GM19438 (cell line): ENCODE measurements around the gene CLIP1.
"Not testable (repeated sequence)": the region's sequence is repeated elsewhere in the genome, so short reads cannot be mapped to it uniquely, and the experiment has no call there.

Experiments
- ATAC-seq: cut with Tn5 transposase; IDR thresholded peaks from one replicate; pipeline ENCODE4 v1.9.1; 2021; ENCODE audit warnings: low read depth; ENCODE audit not compliant: unreplicated experiment

Gene CLIP1

DNA sequence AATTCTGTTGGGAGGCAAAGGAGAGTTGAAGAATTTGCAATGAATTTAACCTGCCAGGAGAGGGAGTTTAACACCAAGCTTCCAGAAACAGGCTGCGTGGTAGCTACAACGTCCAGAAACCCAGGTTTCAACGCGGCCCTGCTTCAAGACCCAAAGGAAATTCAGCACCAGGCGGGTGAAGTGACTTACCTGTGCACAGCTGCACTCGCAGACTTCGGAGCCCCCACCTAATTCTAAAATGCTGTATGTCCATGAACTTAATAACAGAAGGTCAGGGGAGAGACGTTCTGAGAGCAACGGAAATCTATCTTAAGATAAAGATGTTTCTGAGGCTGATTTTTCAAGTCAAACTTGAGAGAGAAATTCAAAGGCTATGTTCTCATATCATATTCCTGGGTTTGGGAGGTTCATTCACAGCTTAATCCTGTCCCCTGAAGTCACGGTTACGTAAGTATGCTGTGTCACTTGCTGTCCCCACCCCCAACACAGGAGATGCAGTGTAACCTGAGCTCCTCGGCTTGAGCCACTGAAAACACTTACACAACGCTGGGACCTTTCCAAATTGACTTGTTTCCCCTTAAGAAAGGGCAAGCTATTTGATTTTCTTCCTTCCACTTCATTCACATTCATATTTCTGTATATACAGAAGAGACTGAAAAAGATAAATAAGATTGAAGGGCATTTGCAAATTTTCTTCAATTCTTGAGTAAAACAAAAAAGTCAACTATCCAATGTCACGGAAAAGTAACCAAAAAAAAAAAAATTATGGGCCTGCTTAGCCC is 22.7 kb downstream of the CLIP1 start:
- ATAC-seq: no peak

DNA sequence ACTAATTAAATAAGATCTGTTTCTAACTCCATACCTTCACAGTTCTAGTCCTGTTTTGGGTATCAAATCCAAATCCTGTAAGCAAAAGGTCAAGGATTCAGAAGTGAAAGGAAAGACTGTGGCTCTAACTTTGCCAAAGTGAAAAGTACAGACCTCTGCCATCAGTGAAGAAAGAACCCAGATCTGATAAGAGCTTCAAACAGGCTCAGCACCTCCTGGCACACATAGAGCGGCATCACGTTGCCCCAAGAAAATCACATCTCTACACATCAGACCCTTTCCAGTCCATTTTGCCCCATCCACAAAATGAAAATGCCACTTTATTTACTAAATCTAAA is 23.2 kb downstream of the CLIP1 start:
- ATAC-seq: no peak

DNA sequence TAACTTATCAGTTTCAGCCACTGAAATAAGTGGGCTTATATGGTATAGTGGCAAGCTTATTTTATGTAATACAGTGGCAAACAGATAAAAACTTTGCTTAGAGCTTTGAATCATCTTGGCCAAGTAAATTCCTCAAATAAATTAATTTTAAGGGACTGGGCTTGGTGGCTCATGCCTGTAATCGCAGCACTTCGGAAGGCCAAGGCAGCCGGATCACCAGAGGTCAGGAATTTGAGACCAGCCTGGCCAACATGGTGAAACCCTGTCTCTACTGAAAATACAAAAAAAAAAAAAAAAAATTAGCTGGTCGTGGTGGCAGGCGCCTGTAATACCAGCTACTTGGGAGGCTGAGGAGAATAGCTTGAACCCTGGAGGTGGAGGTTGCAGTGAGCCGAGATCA is 24.5 kb downstream of the CLIP1 start:
- not testable (repeated sequence) for ATAC-seq

DNA sequence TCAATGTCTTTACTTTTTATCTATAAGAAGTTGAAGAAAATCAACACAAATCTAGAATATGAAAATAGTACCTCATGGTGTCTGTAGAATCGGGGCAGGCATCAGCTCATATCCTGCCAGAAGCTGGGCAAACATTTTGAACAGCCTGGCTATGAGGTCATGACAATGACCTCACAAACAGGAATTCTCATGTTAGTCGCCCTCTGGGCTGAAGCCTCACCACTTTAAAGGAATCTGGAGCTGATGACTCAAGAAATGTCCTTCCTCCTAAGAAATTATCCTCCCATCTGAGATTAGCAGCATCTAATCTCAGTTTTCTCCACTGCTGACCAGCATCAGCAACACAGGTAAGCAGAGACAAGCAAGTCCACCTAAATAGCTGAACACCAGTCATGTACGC is 27.1 kb downstream of the CLIP1 start:
- ATAC-seq: no peak

DNA sequence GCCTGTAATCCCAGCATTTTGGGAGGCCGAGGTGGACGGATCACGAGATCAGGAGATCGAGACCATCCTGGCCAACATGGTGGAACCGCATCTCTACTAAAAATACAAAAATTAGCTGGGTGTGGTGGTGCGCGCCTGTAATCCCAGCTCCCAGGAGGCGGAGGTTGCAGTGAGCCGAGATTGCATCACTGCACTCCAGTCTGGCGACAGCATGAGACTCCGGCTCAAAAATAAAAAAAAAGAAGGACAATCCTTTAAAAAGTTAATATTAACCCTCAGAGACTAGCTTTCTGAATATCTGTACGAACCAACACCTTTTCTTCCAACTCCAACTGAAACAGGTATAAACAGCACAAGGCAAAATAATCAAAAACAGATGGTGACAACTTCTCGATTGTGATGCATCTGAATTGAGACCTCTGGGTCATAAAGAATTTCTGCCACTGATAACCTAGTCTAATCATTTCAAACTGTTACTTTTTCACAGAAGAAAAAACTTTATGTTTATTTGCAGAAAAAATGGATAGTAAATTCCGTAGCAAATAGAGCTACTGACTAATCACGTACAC is 27.8 kb downstream of the CLIP1 start:
- ATAC-seq: no peak

DNA sequence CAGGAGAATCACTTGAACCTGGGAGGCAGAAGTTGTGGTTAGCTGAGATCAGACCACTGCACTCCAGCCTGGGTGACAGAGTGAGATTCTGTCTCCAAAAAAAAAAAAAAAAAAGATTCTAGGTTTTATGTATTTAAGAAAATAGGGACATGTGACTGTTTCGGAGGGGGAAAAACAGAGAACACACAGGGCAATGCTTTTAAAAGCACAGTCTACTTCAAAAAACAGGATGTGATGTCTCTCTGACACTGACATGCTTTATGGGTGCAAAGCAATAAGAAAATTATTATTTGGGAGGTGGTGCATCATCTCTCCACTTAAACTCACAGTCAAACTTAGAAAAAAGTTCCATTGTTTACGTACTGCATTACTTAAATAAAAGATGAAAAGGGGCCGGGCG is 28.7 kb downstream of the CLIP1 start:
- no peak for ATAC-seq

DNA sequence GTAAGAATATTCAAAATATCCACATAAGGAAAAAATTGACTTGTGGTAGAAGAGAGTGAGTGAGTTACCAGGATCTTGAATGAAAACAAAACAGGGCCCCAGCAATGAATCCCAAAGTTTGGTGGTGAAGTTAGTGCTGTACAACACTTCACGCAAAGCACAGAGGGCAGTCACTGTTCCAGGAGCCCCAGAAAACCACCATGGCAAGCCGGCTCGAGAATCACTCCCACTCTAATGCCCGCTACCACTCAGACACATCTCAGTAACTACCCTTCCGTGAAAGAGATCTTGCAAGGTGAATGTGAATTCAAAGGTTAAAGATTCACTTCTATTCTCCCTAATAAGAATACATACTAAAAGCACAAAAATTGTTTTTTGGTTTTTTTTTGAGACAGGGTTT is 30.1 kb downstream of the CLIP1 start:
- ATAC-seq: no peak

DNA sequence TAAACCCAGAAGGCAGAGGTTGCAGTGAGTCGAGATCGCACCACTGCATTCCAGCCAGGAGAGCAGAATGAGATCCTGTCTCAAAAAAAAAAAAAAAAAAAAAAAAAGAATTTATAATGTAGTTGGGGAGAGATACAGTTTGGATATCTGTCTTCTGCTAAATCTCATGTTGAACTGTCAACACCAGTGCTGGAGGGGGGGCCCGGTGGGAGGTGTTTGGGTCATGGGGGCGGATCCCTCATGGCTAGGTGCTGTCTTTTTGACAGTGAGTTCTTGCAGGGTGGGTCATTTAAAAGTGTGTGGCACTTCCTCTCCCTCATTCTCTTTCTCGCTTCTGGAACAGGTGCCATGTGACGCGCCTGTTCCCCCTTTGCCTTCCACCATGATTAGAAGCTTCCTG is 32.8 kb downstream of the CLIP1 start:
- ATAC-seq: no peak

DNA sequence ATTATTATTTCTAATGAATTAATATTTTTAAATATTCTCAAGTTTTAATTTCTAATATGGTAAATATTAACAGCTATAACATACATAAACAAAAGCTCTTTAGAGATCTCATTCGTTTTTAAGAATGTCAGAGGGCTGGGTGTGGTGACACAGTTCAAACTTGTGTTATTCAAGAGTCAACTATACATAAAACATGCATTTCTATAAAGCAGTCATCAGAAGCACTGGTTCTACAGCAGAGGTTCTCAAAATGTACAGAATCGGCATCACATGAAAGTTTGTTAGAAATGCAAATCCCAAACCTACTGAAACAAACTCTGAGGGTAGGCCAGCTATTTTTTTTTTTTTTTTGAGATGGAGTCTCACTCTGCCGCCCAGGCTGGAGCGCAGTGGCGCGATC is 34.6 kb downstream of the CLIP1 start:
- no peak for ATAC-seq

DNA sequence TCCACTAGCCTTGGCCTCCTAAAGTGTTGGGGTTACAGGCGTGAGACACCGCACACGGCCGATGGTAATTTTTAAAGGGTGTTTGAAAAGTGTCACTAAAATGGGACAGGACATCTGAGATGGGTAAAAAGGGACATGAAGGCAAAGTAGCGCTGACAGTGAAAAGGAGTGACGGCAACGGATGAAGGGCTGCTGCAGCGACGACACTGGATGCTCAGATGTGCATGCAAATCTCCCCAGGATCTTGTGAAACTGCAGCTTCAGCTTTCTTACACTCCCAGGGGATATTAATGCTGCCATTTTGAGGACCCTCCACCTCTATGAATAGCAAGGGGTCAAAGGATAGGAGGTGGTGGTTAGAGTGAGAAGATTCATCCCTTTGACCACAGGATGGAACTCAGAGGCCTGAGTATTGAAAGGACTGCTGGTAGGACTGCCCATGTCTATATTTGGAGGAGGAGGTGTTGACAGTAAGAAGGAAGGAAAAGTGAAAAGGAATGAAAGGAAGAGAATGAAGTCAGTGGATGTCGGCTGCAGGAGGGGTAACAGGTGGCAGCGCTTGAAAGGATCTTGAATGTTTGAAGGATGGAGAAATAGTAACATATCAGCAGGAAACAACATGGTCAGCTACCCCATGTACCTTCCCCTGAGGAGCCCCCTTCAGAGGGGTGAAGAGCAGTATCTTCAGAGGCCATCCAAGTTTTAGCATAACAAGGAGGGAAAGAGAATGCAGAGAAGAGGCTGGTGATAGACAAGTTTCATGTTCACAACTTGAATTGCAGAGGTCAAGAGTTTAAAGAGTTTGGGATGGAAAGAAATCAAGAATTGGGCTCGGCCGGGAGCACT is 37.1 kb downstream of the CLIP1 start:
- no peak for ATAC-seq

DNA sequence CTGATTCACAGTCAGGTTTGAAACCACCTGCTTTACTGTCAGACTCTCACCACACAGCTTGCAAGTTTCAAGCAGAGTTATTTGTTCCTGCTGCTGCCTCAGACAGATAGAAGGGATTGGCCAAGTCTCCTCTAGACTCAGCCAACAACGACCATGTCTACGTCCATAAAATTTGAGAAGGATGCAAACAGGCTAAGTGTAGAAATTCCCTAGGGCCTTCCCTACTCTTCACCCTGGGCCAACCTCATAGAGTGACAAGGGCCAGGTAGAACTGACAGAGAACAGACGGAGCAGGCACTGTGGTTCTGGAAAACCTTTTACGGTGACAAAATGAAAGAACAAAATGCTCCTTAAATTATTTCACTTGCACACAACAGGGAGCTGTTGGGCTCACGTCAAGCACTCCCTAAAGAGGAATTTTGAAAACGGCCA is 39.5 kb downstream of the CLIP1 start:
- no peak for ATAC-seq

DNA sequence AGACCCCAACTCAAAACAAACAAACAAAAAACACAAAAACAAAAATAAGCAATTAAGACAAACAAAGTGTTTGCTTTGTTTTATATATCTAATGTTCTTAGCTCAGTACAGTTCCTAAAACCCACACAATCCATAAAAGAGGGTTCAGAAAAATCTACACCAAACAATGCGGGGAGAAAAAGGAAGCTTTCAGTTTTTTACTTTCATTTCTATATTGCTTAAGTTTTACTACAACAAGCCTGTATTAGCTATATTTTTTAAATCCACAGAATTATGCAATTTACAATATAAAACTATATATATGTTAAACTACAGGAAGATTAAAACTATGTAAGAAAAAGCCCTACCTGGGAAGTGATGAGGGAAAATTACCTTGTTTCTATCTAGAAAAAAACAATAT is 41.4 kb downstream of the CLIP1 start:
- no peak for ATAC-seq

DNA sequence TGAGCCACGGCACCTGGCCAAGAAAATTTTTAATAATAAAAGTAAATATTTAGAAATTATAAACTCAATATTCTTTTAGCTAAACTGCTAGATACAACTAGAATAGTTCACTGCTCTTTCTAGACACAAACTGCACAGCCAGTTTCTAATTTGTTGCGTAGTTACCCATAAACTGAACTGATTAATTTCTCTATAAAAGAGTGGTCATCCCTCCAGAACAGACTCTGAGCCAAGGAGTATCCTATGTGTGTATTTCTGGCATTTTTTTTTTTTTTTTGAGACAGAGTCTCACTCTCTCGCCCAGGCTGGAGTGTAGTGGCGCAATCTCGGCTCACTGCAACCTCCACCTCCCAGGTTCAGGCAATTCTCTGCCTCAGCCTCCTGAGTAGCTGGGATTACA is 45.7 kb downstream of the CLIP1 start:
- not testable (repeated sequence) for ATAC-seq

DNA sequence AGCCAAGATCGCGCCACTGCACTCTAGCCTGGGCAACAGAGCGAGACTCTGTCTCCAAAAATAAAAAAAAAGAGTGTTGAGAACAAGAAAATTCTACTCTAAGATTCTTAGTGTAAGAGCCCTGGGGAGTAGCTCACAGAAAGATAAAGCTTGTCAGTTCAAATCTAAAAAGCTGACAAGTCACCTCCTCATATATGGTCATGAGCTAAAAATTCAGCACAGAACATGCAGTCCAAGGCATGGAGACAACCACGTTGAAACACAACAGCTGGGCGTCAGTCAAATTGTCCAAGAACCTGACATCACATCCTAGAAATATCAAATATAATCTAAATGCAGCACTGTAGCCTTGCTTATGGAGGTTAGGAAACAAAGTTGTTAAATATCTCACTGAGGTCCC is 47.8 kb downstream of the CLIP1 start:
- no peak for ATAC-seq

DNA sequence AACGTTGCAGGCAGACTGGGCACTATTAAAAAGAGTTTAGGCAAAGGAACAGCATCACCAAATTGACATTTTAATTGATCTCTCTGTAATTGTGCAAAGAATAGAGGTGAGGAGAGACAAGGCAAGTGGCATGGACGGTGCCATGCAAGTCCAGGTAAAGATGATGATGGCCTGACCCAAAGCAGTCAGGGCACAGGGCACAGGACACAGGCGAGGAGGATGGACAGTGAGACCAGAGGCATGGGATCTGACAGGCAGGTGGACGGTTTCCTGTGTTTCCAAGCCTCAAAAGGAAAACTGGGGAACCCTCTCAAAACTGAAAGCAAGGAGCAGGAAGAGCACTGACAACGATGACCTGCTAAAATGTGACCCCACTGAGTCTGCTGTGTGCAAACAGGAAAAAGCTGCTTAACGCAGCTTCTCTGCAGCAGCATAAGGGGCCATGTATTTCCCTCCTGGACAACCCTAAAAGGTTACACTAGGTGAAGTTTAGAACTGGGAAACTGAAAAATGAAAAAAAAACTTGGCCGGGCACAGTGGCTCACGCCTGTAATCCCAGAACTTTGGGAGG is 50.9 kb downstream of the CLIP1 start:
- ATAC-seq: no peak

DNA sequence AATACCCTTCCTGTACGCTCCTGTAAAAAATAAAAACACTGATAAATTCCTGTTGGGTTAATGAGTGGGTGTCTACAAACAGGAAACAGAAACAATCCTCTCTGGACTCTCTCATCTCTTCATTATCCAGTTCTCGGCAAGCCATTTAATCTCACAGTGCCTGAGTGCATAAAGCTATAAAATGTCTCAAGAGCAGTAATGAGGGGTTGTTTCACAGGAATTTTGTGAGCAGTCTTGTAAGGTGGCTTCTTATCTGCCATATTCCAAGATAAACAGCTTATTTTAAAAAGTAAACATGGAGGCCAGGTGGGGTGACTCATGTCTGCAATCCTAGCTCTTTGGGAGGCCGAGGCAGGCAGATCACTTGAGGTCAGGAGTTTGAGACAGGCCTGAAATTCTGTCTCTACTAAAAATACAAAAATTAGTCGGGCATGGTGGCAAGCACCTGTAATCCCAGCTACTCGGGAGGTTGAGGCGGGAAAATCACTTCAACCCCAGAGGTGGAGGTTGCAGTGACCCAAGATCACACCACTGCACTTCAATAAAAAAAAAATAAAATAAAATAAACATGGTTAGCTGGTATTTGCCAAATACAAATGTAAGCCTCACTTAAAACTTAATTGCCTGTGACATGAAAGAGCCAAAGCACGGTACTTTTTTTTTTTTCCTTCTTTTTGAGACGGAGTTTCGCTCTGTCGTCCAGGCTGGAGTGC is 54.0 kb downstream of the CLIP1 start:
- ATAC-seq: no peak

DNA sequence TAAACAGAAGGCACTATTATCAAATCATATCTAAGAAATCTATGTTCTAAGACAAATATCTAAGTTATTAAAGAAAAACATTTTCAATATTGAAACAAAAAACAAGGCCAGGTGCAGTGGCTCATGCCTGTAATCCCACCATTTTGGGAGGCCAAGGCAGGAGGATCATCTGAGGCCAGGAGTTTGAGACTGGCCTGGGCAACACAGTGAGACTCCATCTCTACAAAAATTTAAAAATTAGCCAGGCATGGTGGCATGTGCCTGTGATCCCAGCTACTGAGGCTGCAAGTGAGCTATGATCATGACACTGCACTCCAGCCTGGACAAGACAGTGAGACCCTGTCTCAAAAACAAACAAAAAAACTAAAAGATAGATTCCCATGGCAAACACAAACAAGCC is 54.8 kb downstream of the CLIP1 start:
- not testable (repeated sequence) for ATAC-seq

DNA sequence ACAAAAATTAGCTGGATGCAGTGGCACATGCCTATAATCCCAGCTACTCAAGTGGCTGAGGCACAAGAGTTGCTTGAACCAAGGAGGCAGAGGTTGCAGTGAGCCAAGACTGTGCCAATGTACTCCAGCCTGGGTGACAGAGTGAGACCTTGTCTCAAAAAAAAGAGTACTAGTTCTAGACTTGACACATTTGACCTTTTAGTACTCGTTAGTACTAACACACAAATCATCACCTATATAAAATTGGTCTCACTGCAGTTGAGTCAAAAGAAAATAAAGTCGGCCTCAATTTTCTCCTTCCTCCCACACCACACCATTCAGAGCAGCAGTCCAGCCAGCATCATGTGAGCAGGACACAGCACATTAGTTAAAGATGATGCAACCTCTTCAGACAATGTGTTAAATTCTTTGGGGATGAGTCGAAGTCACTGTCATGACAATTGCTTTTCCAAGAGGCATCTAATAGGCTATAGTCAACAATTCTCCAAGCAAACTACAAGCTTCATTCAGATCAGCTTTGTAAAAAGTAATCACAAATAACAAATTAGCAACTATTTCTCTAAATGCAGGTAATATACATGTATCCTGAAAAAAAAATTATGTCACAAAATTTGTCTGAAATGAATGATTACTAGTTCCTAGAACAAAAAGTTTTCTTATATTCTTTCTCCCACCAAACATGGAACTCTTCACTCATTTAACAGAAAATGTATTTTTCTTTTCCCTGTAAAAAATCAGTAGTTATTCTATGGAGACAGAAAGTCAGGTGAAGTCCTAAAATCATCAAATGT is 55.6 kb downstream of the CLIP1 start:
- ATAC-seq: no peak

DNA sequence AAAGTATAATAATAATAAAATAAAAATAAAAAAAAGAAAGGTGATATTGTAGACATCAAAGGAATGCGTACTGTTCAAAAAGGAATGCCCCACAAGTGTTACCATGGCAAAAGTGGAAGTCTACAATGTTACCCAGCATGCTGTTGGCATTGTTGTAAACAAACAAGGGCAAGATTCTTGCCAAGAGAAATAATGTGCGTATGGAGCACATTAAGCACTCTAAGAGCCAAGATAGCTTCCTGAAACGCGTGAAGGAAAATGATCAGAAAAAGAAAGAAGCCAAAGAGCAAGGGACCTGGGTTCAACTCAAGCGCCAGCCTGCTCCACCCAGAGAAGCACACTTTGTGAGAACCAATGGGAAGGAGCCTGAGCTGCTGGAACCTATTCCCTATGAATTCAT is 57.2 kb downstream of the CLIP1 start:
- not testable (repeated sequence) for ATAC-seq

DNA sequence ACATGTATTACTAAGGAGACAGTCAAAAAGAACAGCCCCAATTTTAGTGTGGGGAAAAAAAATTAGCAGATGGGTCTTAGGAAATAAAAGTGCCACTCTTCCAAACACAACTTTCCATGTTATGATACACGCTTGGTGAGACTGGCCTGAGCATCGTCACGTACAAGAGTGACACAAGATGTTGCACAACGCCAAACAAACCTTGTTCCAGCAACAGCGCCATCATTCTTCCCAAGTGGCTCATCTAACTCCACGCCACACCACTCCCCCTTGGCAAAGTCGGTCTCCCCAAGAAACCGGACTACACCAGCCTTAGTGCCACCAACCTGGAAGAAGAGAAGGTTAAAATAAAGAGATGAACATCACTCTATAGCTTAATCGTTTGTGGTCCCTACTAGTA is 58.7 kb downstream of the CLIP1 start:
- ATAC-seq: no peak
